HUES6 (cell line): Measurements from ENCODE around the gene NME7.

ENCODE experiments used
- H3K27ac ChIP-seq: 2 replicates; pipeline ENCODE4 v1.7.0; 2013; ENCODE audit warnings: low read depth, mild to moderate bottlenecking, low read length, inconsistent platforms
- H3K27me3 ChIP-seq: 2 replicates; pipeline ENCODE4 v1.6.1; 2013; ENCODE audit warnings: low read length; ENCODE audit not compliant: control insufficient read depth, insufficient read depth
- H3K36me3 ChIP-seq: 2 replicates; pipeline ENCODE4 v1.6.1; 2013; ENCODE audit warnings: low read length; ENCODE audit not compliant: control insufficient read depth, insufficient read depth
- H3K4me1 ChIP-seq: 2 replicates; pipeline ENCODE4 v1.6.1; 2013; ENCODE audit warnings: low read length; ENCODE audit not compliant: control insufficient read depth, insufficient read depth
- H3K4me3 ChIP-seq: 2 replicates; pipeline ENCODE4 v1.5.1; 2013; ENCODE audit warnings: low read depth, low read length
- H3K9ac ChIP-seq: one replicate; pipeline ENCODE4 v1.6.1; 2013; ENCODE audit warnings: mild to moderate bottlenecking, low read length
- H3K9me3 ChIP-seq: 2 replicates; pipeline ENCODE4 v1.6.1; 2013; ENCODE audit warnings: low read depth, low read length; ENCODE audit not compliant: control insufficient read depth, insufficient read depth

Gene NME7

DNA sequence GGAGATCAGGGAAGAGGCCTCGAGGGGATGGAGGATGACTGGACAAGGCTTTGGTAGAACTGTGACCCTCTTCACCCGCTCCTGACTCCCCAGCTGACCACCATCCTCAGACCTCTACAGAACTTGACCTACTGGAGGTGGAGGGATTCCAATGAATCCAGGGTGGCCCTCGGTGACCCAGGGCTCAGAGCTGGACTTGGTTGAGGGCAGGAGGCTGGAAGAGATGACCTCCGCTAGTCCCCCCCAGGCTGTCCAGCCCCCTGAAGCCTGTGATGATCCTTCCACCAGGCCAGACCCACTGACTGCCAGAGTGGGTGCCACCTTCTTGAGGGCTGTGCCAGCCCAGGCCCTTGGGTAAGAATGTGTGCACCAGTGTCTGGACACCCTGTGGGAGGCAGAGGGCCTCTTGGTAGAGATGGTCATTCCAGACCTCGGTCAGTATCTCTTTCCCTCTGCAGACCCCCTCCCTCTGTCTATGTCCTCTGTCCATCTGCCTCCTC is 216.2 kb downstream of the NME7 start:
- Histone ChIP-seq H3K27ac (no peak overlapping the region), H3K36me3 (no peaks in the 10 kb centered on the region), H3K27me3 (no peaks in the 10 kb centered on the region), H3K9ac (no peak overlapping the region), H3K4me3 (no peak overlapping the region), H3K4me1 (peaks cover 3% of the 10 kb centered on the region; the same call in 1 of the 2 replicates), H3K9me3 (no peaks in the 10 kb centered on the region)

GRCh38 chr1:169150641-169151337 is 216.8 kb downstream of the NME7 start:
- Histone ChIP-seq H3K9ac (no peak overlapping the region), H3K4me3 (no peak overlapping the region), H3K4me1 (peaks cover 3% of the 10 kb centered on the region; the same call in 1 of the 2 replicates), H3K36me3 (no peaks in the 10 kb centered on the region), H3K27me3 (no peaks in the 10 kb centered on the region), H3K9me3 (no peaks in the 10 kb centered on the region), H3K27ac (no peak overlapping the region)

- Histone ChIP-seq H3K27me3 (no peaks in the 10 kb centered on the region), H3K9ac (no peak overlapping the region), H3K36me3 (no peaks in the 10 kb centered on the region), H3K27ac (no peak overlapping the region), H3K4me3 (no peak overlapping the region), H3K9me3 (no peaks in the 10 kb centered on the region), H3K4me1 (peaks cover 3% of the 10 kb centered on the region; the same call in 1 of the 2 replicates)
Measured at GRCh38 chr1:169149555-169150286, 217.9 kb downstream of the NME7 start.

GRCh38 chr1:169148472-169149252 is 218.9 kb downstream of the NME7 start:
- Histone ChIP-seq H3K36me3 (no peaks in the 10 kb centered on the region), H3K4me3 (no peak overlapping the region), H3K9ac (no peak overlapping the region), H3K4me1 (peaks cover 3% of the 10 kb centered on the region; the same call in 1 of the 2 replicates), H3K27ac (no peak overlapping the region), H3K9me3 (no peaks in the 10 kb centered on the region), H3K27me3 (no peaks in the 10 kb centered on the region)

DNA sequence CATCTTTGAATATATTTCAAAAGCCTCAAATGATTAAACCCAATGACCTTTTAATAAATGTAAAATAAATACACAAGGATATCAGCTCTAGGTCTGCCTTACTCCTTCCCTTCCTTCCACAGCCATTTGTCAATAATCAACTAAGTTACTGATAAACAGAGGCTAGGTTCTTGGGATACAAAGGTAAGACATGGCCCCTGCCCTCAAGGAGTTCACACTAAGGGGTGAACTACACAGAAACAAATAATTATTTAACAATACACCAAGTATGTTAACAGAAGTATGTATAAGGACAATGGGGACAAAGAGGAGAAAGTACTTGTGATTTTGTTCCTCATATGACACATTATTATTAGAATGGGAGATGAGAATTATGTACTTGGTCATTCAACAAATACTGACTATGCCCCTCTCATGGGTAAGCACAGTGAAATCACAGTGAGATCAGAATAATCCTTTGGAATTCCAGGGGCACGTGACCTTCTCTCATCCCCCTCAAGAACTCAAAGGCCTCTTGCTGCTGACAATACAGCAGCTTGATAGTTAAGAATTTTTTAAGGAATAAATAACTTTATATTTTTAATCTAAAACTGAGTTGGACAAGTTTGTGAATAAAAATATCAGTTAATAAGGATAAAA is 220.9 kb downstream of the NME7 start:
- Histone ChIP-seq H3K9me3 (no peaks in the 10 kb centered on the region), H3K4me3 (no peak overlapping the region), H3K27ac (no peak overlapping the region), H3K36me3 (no peaks in the 10 kb centered on the region), H3K27me3 (no peaks in the 10 kb centered on the region), H3K4me1 (peaks cover 3% of the 10 kb centered on the region; the same call in 1 of the 2 replicates), H3K9ac (no peak overlapping the region)

DNA sequence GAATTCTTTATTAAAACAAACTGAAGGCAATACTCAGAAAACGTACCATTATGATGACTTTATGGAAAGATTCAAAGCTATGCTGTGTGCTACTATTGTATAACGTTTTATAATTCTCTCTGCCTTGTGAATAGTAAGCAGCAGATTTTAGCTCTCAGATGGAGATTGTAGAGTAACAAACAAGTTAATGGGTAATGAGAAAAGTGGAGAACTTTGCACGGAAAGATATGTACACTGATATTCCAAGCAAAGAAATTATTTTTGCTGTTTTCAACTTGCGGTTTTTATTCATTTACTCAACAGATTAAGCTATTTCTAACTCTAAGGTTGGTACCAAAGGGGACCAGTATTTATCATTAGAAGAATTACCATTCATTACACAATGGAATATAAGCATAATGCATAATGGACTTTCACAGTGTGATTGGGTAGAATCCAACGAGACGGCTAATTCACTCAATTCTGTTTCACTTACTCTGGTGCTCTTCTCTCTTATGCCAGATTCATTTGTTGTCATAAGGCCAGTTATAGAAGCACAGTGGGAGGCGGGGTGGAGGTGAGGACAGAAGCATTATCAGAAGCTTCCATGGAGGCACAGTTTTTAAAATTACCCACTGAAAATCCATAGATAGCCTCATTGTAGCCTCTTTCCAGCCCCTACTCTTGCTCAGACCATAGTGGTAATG is 222.5 kb downstream of the NME7 start:
- Histone ChIP-seq H3K9me3 (no peaks in the 10 kb centered on the region), H3K36me3 (no peaks in the 10 kb centered on the region), H3K4me1 (peaks cover 3% of the 10 kb centered on the region; the same call in 1 of the 2 replicates), H3K4me3 (no peak overlapping the region), H3K9ac (no peak overlapping the region), H3K27me3 (no peaks in the 10 kb centered on the region), H3K27ac (no peak overlapping the region)

DNA sequence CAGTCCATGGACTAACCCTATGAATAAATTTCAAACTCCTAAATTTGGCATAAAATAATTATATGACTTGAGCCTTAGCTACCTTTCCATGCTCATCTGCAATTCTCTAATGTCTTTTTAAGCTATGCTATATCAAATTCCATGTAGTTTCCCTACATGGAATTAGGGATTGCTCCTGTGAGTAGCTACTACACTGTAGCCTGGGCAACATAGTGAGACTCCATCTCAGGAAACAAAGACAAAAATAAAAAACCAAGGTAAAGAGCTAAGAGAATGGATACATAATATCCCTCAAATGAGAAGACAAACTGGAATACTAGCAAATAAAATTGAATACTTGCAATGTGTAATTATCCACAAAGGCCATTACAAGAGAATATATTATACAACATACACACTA is 223.6 kb downstream of the NME7 start:
- Histone ChIP-seq H3K36me3 (no peaks in the 10 kb centered on the region), H3K27ac (no peak overlapping the region), H3K27me3 (no peaks in the 10 kb centered on the region), H3K9me3 (no peaks in the 10 kb centered on the region), H3K9ac (no peak overlapping the region), H3K4me1 (peaks cover 3% of the 10 kb centered on the region; the same call in 1 of the 2 replicates), H3K4me3 (no peak overlapping the region)

DNA sequence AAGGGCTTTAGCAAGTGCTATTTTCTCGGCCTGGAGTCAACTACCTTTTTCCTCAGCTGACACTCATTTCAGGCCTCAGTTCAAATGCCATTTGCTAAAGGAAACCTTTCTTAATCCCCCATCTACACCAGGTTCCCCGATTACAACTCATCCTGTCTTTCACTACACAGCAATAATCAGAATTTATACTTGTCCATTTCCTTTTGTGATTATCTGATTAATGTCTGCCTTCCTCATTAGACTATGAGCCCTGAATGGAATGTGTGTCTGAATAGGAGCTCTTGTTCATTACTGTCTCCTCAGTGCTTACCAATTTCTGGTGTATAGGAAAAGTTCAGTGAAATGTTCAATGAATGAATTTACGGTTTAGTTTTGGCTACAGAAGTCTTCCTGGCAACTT is 224.3 kb downstream of the NME7 start:
- Histone ChIP-seq H3K9ac (no peak overlapping the region), H3K9me3 (no peaks in the 10 kb centered on the region), H3K4me3 (no peak overlapping the region), H3K4me1 (peaks cover 3% of the 10 kb centered on the region; the same call in 1 of the 2 replicates), H3K36me3 (no peaks in the 10 kb centered on the region), H3K27me3 (no peaks in the 10 kb centered on the region), H3K27ac (no peak overlapping the region)

- Histone ChIP-seq H3K27ac (no peak overlapping the region), H3K9ac (no peak overlapping the region), H3K36me3 (no peaks in the 10 kb centered on the region), H3K4me3 (no peak overlapping the region), H3K4me1 (peaks cover 3% of the 10 kb centered on the region; the same call in 1 of the 2 replicates), H3K9me3 (no peaks in the 10 kb centered on the region), H3K27me3 (no peaks in the 10 kb centered on the region)
Measured at GRCh38 chr1:169142129-169142528, 225.5 kb downstream of the NME7 start.

GRCh38 chr1:169141356-169141755 is 226.2 kb downstream of the NME7 start:
- H3K4me3 ChIP-seq: no peak overlapping the region
- H3K27ac ChIP-seq: no peak overlapping the region
- H3K4me1 ChIP-seq: no peaks in the 10 kb centered on the region
- H3K27me3 ChIP-seq: no peaks in the 10 kb centered on the region
- H3K36me3 ChIP-seq: no peaks in the 10 kb centered on the region
- H3K9me3 ChIP-seq: no peaks in the 10 kb centered on the region
- H3K9ac ChIP-seq: no peak overlapping the region
